Measurements from ENCODE around the gene NSMCE4A. TPM values are rescaled to one million over a fixed set of nuclear protein-coding genes. Genes with fewer than 3 reads are reported as not detected.
"Not testable (repeated sequence)": the region's sequence is repeated elsewhere in the genome, so short reads cannot be mapped to it uniquely, and the experiment has no call there.

NSMCE4A gene
- total RNA-seq, 1 donor from 2014 or later = 41.7 TPM

DNA sequence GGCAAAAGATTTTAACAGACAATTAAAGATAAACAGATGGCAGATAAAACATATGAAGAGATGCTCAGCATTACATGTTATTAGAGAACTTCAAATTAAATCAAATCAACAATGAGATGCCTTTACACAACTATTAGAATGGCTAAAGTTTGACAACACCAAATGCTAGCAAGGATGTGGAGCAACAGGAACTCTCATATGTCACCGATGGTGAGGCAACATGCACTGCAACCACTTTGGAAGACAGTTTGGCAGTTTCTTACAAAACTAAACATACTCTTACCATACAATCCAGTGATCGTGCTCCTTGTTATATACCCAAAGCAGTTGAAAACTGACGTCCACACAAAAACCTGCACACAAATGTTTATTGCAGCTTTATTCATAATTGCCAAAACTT lies 33.5 kb downstream of the NSMCE4A start:
- TF ChIP-seq CTCF (IDR thresholded peaks at IDR 0.05; ENCODE audit: unreplicated experiment) = no peak
- no peak overlapping the region for H3K27ac Mint-ChIP-seq
- no peaks in the 10 kb centered on the region for H3K27me3 Mint-ChIP-seq (ENCODE audit: low read depth)
- no peak for DNase-seq (ENCODE audit: low spot score in 2 of 2, unreplicated experiment in 2 of 2)
- H3K9me3 Mint-ChIP-seq = peaks cover 30% of the 10 kb centered on the region
- no peak overlapping the region for H3K4me3 Mint-ChIP-seq
- peaks cover 7% of the 10 kb centered on the region for H3K36me3 Mint-ChIP-seq
- H3K4me1 Mint-ChIP-seq = peaks cover 6% of the 10 kb centered on the region

DNA sequence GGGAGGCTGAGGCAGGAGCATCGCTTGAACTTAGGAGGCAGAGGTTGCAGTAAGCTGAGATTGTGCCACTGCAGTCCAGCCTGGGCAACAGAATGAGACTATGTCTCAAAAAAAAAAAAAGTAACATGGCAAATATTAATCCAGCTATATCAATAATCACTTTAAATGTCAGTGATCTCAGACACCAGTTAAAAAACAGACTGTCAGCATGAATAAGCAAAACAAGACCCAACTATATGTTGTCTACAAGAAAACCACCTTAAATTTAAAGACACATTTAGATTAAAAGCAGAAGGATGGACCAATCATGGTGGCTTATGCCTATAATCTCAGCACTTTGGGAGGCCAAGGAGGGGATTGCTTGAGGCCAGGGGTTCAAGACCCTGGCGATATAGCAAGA lies 38.7 kb downstream of the NSMCE4A start:
- H3K9me3 Mint-ChIP-seq = peaks cover 25% of the 10 kb centered on the region
- no peak for DNase-seq (ENCODE audit: low spot score in 2 of 2, unreplicated experiment in 2 of 2)
- peaks cover 25% of the 10 kb centered on the region for H3K36me3 Mint-ChIP-seq
- no peak for TF ChIP-seq CTCF (IDR thresholded peaks at IDR 0.05; ENCODE audit: unreplicated experiment)
- no peak overlapping the region for H3K4me3 Mint-ChIP-seq
- H3K27ac Mint-ChIP-seq = no peak overlapping the region
- H3K4me1 Mint-ChIP-seq = no peaks in the 10 kb centered on the region
- no peaks in the 10 kb centered on the region for H3K27me3 Mint-ChIP-seq (ENCODE audit: low read depth)

GRCh38 chr10:121935702-121936101 lies 39.3 kb downstream of the NSMCE4A start:
- H3K4me3 Mint-ChIP-seq = no peak overlapping the region
- no peak overlapping the region for H3K27ac Mint-ChIP-seq
- TF ChIP-seq CTCF (IDR thresholded peaks at IDR 0.05; ENCODE audit: unreplicated experiment) = no peak
- peaks cover 23% of the 10 kb centered on the region for H3K9me3 Mint-ChIP-seq
- DNase-seq (ENCODE audit: low spot score in 2 of 2, unreplicated experiment in 2 of 2) = no peak
- H3K27me3 Mint-ChIP-seq (ENCODE audit: low read depth) = no peaks in the 10 kb centered on the region
- peaks cover 5% of the 10 kb centered on the region for H3K4me1 Mint-ChIP-seq
- peaks cover 25% of the 10 kb centered on the region for H3K36me3 Mint-ChIP-seq

- H3K9me3 Mint-ChIP-seq; H3K27me3 Mint-ChIP-seq (ENCODE audit: low read depth); DNase-seq (ENCODE audit: low spot score in 2 of 2, unreplicated experiment in 2 of 2): not testable (repeated sequence)
- H3K4me1 Mint-ChIP-seq = peaks cover 28% of the 10 kb centered on the region
- H3K36me3 Mint-ChIP-seq = peaks cover 14% of the 10 kb centered on the region
- H3K27ac Mint-ChIP-seq = peak overlapping the region; percentile 95
- peak overlapping the region; percentile 83 for H3K4me3 Mint-ChIP-seq
Observed at GRCh38 chr10:121930268-121931085, 44.5 kb downstream of the NSMCE4A start.

GRCh38 chr10:121929585-121930267 lies 45.3 kb downstream of the NSMCE4A start:
- Mint-ChIP-seq H3K4me3 (peak overlapping the region; percentile 83), H3K36me3 (peaks cover 14% of the 10 kb centered on the region), H3K27ac (peak overlapping the region; percentile 95), H3K4me1 (peaks cover 32% of the 10 kb centered on the region)
- not testable (repeated sequence) for H3K9me3 Mint-ChIP-seq; H3K27me3 Mint-ChIP-seq (ENCODE audit: low read depth); DNase-seq (ENCODE audit: low spot score in 2 of 2, unreplicated experiment in 2 of 2)

GRCh38 chr10:121928528-121928884 lies 46.5 kb downstream of the NSMCE4A start:
- H3K4me1 Mint-ChIP-seq = peaks cover 32% of the 10 kb centered on the region
- H3K4me3 Mint-ChIP-seq = peak overlapping the region; percentile 83
- H3K27ac Mint-ChIP-seq = peak overlapping the region; percentile 91
- TF ChIP-seq CTCF (IDR thresholded peaks at IDR 0.05; ENCODE audit: unreplicated experiment) = no peak
- H3K9me3 Mint-ChIP-seq = no peaks in the 10 kb centered on the region
- peaks cover 7% of the 10 kb centered on the region for H3K36me3 Mint-ChIP-seq
- H3K27me3 Mint-ChIP-seq (ENCODE audit: low read depth) = no peaks in the 10 kb centered on the region
- no peak for DNase-seq (ENCODE audit: low spot score in 2 of 2, unreplicated experiment in 2 of 2)
